Right ventricle myocardium superior (tissue), 1 donor: ENCODE measurements around the gene PCTP. TPM values are rescaled to one million over a fixed set of nuclear protein-coding genes. Genes with fewer than 3 reads are reported as not detected.

ENCODE experiments used
- ATAC-seq: fragments of 200-7000 bp; cut with Tn5 transposase; one replicate; pipeline ENCODE4 v1.9.1; 2020; ENCODE audit warnings: mild to moderate bottlenecking; ENCODE audit not compliant: poor library complexity
- DNase-seq: peaks from one replicate; pipeline ENCODE4 v3.0.0-alpha.2; 2020
- intact Hi-C: fragments of 100-400 bp; cut with DNase I; formaldehyde crosslinking; loops from one replicate; pipeline ENCODE4 v1.11.2; 2022
- total RNA-seq: library from RNA; stranded (reverse); fragmentation: NEBNext Ultra II Directional; extraction: Animal tissue kit (Norgen Biotek cat#: 25700); gene quantifications from one replicate; pipeline ENCODE4 v1.2.1, GENCODE V29; 2021
- donor health status: DM: no; HTN: yes; CAD: no; lungs with severe emphysema.

Gene PCTP
- total RNA-seq, 1 donor from 2014 or later, result 19.1 TPM

GRCh38 chr17:55743103-55743679, 7.7 kb upstream of the PCTP start:
- ATAC-seq (no peak), DNase-seq (no peak)
- intact Hi-C loops, result no loop called here

GRCh38 chr17:55745258-55745657, 5.6 kb upstream of the PCTP start:
- ATAC-seq (no peak), DNase-seq (no peak)
- intact Hi-C loops, result no loop called here

- DNase-seq (no peak), ATAC-seq (no peak)
- intact Hi-C loops, result no loop called here
These were observed 4.4 kb upstream of the PCTP start for GRCh38 chr17:55746466-55746865.

GRCh38 chr17:55747209-55747608, 3.6 kb upstream of the PCTP start:
- no peak for DNase-seq
- no peak for ATAC-seq
- intact Hi-C loops, result no loop called here

GRCh38 chr17:55748841-55749240, 2.0 kb upstream of the PCTP start:
- DNase-seq (no peak), ATAC-seq (no peak)
- intact Hi-C loops, result no loop called here

- ATAC-seq (no peak), DNase-seq (no peak)
- intact Hi-C loops, result no loop called here
These were observed 866 bp upstream of the PCTP start for GRCh38 chr17:55749985-55750384.

- intact Hi-C loops, result no loop called here
- ATAC-seq (no peak), DNase-seq (no peak)
These were observed 934 bp downstream of the PCTP start for GRCh38 chr17:55751720-55752250.

GRCh38 chr17:55756689-55757088, 5.8 kb downstream of the PCTP start:
- no peak for ATAC-seq
- intact Hi-C loops, result no loop called here

GRCh38 chr17:55757659-55758058, 6.8 kb downstream of the PCTP start:
- ATAC-seq (no peak), DNase-seq (no peak)
- intact Hi-C loops, result no loop called here

More at GRCh38 chr17:55756689-55757088, 5.8 kb downstream of the PCTP start:
- no peak for DNase-seq

- ATAC-seq (no peak), DNase-seq (no peak)
- intact Hi-C loops, result no loop called here
These were observed 7.3 kb downstream of the PCTP start for GRCh38 chr17:55758171-55758570.

- ATAC-seq (no peak), DNase-seq (no peak)
- intact Hi-C loops, result no loop called here
These were observed 9.9 kb downstream of the PCTP start for GRCh38 chr17:55760643-55761355.

GRCh38 chr17:55762086-55762858, 11.4 kb downstream of the PCTP start:
- DNase-seq (no peak), ATAC-seq (no peak)
- intact Hi-C loops, result no loop called here

GRCh38 chr17:55763856-55764255, 13.0 kb downstream of the PCTP start:
- intact Hi-C loops, result no loop called here
- peak; percentile 53 for ATAC-seq
- no peak for DNase-seq

GRCh38 chr17:55764610-55765009, 13.8 kb downstream of the PCTP start:
- ATAC-seq (no peak), DNase-seq (no peak)
- intact Hi-C loops, result no loop called here

GRCh38 chr17:55765472-55765871, 14.6 kb downstream of the PCTP start:
- intact Hi-C loops, result no loop called here
- ATAC-seq, result no peak
- no peak for DNase-seq

GRCh38 chr17:55768936-55769624, 18.2 kb downstream of the PCTP start:
- DNase-seq, result no peak
- ATAC-seq, result peak; percentile 38
- intact Hi-C loops, result loop anchor here (1.0 kb wide), 1 partner anchor 242 kb away; no protein-coding TSS in a partner anchor

GRCh38 chr17:55769625-55770000, 18.8 kb downstream of the PCTP start:
- DNase-seq, result no peak

GRCh38 chr17:55770196-55770870, 19.5 kb downstream of the PCTP start:
- intact Hi-C loops, result no loop called here
- ATAC-seq, result peak; percentile 78

More at GRCh38 chr17:55769625-55770000, 18.8 kb downstream of the PCTP start:
- ATAC-seq, result peak; percentile 51
- intact Hi-C loops, result loop anchor here (1.0 kb wide), 1 partner anchor 242 kb away; no protein-coding TSS in a partner anchor

More at GRCh38 chr17:55770196-55770870, 19.5 kb downstream of the PCTP start:
- DNase-seq, result no peak
